CMK (cell line): Measurements from ENCODE around the gene CNIH3.
"Not testable (repeated sequence)": the region's sequence is repeated elsewhere in the genome, so short reads cannot be mapped to it uniquely, and the experiment has no call there.

Source experiments
- DNase-seq: peaks from one replicate; pipeline ENCODE4 v3.0.0-alpha.2; 2010; ENCODE audit warnings: low read depth

CNIH3 gene

GRCh38 chr1:224643653-224644052 lies 27.5 kb downstream of the CNIH3 start:
- no peak for DNase-seq

- DNase-seq = peak; percentile 30
These were observed 28.5 kb downstream of the CNIH3 start for GRCh38 chr1:224644553-224645154.

- DNase-seq = no peak
These were observed 31.3 kb downstream of the CNIH3 start for GRCh38 chr1:224647449-224647848.

GRCh38 chr1:224650290-224650689 lies 34.2 kb downstream of the CNIH3 start:
- no peak for DNase-seq

GRCh38 chr1:224651188-224651587 lies 35.1 kb downstream of the CNIH3 start:
- no peak for DNase-seq

- DNase-seq = no peak
These were observed 40.3 kb downstream of the CNIH3 start for GRCh38 chr1:224656392-224656791.

- DNase-seq = no peak
These were observed 44.0 kb downstream of the CNIH3 start for GRCh38 chr1:224660074-224660473.

GRCh38 chr1:224662870-224663269 lies 46.8 kb downstream of the CNIH3 start:
- DNase-seq = no peak

- no peak for DNase-seq
These were observed 48.9 kb downstream of the CNIH3 start for GRCh38 chr1:224665016-224665415.

GRCh38 chr1:224666078-224666477 lies 50.0 kb downstream of the CNIH3 start:
- no peak for DNase-seq

GRCh38 chr1:224666913-224667312 lies 50.8 kb downstream of the CNIH3 start:
- no peak for DNase-seq

GRCh38 chr1:224668984-224669383 lies 52.9 kb downstream of the CNIH3 start:
- DNase-seq = no peak

GRCh38 chr1:224669403-224669802 lies 53.3 kb downstream of the CNIH3 start:
- DNase-seq = no peak

- DNase-seq = no peak
These were observed 54.4 kb downstream of the CNIH3 start for GRCh38 chr1:224670506-224670905.

- DNase-seq = no peak
These were observed 55.0 kb downstream of the CNIH3 start for GRCh38 chr1:224671076-224671475.

- DNase-seq = no peak
These were observed 57.0 kb downstream of the CNIH3 start for GRCh38 chr1:224673141-224673540.

- no peak for DNase-seq
These were observed 59.5 kb downstream of the CNIH3 start for GRCh38 chr1:224675590-224675989.

- DNase-seq = no peak
These were observed 60.4 kb downstream of the CNIH3 start for GRCh38 chr1:224676551-224676950.

GRCh38 chr1:224678168-224678567 lies 62.1 kb downstream of the CNIH3 start:
- no peak for DNase-seq

GRCh38 chr1:224679606-224680005 lies 63.5 kb downstream of the CNIH3 start:
- DNase-seq = no peak

GRCh38 chr1:224681816-224682215 lies 65.7 kb downstream of the CNIH3 start:
- no peak for DNase-seq

GRCh38 chr1:224683936-224684335 lies 67.8 kb downstream of the CNIH3 start:
- DNase-seq = no peak

GRCh38 chr1:224684979-224685425 lies 68.9 kb downstream of the CNIH3 start:
- DNase-seq = no peak

- DNase-seq = not testable (repeated sequence)
These were observed 70.0 kb downstream of the CNIH3 start for GRCh38 chr1:224686140-224686539.

- DNase-seq = no peak
These were observed 71.3 kb downstream of the CNIH3 start for GRCh38 chr1:224687465-224687864.
